Right lobe of liver (tissue), 4 donors: ENCODE data around the gene TNRC6C.

Experiments
- POLR2A ChIP-seq: fragments of 450-650 bp; IDR thresholded peaks from one replicate; pipeline ENCODE4 v1.6.1; 2017; ENCODE audit warnings: antibody characterized with exemption, mild to moderate bottlenecking
- TF ChIP-seq, protein P1 (sequence below), 4 donors: fragments of 200-600 bp in 3 of 4; fragments of 450-650 bp in 1 of 4; IDR thresholded peaks; one replicate each; pipeline versions ENCODE4 v1.5.1 to v1.8.0; 2016 to 2022; ENCODE audit warnings: antibody characterized with exemption in 4 of 4, mild to moderate bottlenecking in 2 of 4
- donor health status: DM: no; HTN: no; CAD: no.
- donor health status: DM: no; HTN: no; CAD: no.
- donor health status: DM: no; HTN: yes; CAD: no.

DNA sequence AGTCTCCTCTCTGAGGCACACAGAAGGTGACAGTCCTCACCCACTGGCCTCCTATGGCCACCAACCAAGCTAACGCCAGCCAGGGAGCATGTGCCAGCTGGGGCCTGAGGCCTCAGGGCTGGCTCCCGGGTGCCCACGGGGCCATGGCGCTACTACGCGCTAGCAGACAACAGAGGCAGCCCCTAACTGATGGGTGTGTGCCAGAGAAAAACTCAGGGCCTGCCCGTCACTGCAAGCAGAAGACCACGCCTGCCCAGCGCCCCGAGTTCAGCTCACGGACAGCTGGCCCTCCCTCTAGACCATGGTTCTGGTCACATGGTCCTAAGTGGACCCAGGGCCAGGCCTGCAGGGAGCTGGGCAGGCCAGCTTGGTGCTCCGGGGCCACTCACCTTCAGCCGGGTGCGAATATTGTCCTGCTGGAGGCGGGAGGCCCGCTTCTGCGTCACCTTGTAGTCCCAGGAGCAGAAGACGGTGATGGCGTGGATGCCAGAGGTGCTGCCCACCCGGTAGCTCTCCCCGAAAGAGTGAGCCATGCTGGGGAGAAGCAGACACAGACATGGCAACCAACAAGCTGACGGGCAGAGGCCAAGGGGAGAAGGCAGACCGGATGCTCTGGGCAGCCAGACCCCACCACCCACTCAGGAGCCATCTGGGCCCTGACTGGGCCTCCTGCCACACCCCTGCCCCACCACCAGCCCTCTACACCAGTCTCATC is 163.9 kb downstream of the TNRC6C start:
- TF ChIP-seq, protein P1, sequence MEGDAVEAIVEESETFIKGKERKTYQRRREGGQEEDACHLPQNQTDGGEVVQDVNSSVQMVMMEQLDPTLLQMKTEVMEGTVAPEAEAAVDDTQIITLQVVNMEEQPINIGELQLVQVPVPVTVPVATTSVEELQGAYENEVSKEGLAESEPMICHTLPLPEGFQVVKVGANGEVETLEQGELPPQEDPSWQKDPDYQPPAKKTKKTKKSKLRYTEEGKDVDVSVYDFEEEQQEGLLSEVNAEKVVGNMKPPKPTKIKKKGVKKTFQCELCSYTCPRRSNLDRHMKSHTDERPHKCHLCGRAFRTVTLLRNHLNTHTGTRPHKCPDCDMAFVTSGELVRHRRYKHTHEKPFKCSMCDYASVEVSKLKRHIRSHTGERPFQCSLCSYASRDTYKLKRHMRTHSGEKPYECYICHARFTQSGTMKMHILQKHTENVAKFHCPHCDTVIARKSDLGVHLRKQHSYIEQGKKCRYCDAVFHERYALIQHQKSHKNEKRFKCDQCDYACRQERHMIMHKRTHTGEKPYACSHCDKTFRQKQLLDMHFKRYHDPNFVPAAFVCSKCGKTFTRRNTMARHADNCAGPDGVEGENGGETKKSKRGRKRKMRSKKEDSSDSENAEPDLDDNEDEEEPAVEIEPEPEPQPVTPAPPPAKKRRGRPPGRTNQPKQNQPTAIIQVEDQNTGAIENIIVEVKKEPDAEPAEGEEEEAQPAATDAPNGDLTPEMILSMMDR (IDR thresholded peaks at IDR 0.05), result no peak
- TF ChIP-seq POLR2A, result no peak
